SU-DHL-6 (cell line): ENCODE data around the gene GPR63.

Experiments
- H2AFZ ChIP-seq: fragments of 200-600 bp; sonication (generic); 2 replicates; pipeline ENCODE4 v1.6.1; 2014; ENCODE audit warnings: low read depth, mild to moderate bottlenecking, moderate library complexity, mixed read lengths, antibody characterized with exemption, low read length; ENCODE audit not compliant: severe bottlenecking
- H3F3A ChIP-seq: fragments of 200-600 bp; shearing (Covaris generic); 2 replicates; pipeline ENCODE4 v1.6.0; 2016; ENCODE audit warnings: antibody characterized with exemption, mild to moderate bottlenecking; ENCODE audit not compliant: insufficient read depth
- H3K27ac ChIP-seq: fragments of 200-600 bp; sonication (generic); 2 replicates; pipeline ENCODE4 v1.5.1; 2016; ENCODE audit warnings: low read depth, mild to moderate bottlenecking, low read length, moderate library complexity, mixed read lengths
- H3K27me3 ChIP-seq: fragments of 200-600 bp; sonication (generic), shearing (Covaris generic); 2 replicates; pipeline ENCODE4 v1.6.0; 2014; ENCODE audit warnings: mild to moderate bottlenecking, low read length
- H3K36me3 ChIP-seq: fragments of 200-600 bp; sonication (generic); 2 replicates; pipeline ENCODE4 v1.6.1; 2014; ENCODE audit warnings: mild to moderate bottlenecking, low read length, mixed read lengths
- H3K4me2 ChIP-seq: fragments of 300-600, 200-600 bp; shearing (Covaris generic), sonication (generic); 2 replicates; pipeline ENCODE4 v1.6.0; 2014; ENCODE audit warnings: low read length, low read depth, mild to moderate bottlenecking; ENCODE audit not compliant: poor library complexity, severe bottlenecking
- H3K4me3 ChIP-seq: fragments of 200-600 bp; sonication (generic); 2 replicates; pipeline ENCODE4 v1.5.1; 2014; ENCODE audit warnings: antibody characterized with exemption, low read length, mild to moderate bottlenecking, mixed read lengths; ENCODE audit not compliant: insufficient read depth, poor library complexity, severe bottlenecking
- H3K79me2 ChIP-seq: fragments of 200-600 bp; sonication (generic); 2 replicates; pipeline ENCODE4 v1.6.1; 2014; ENCODE audit warnings: mild to moderate bottlenecking, low read length, moderate library complexity; ENCODE audit not compliant: insufficient read depth
- H3K9ac ChIP-seq: fragments of 200-600 bp; sonication (generic); 2 replicates; pipeline ENCODE4 v1.7.0; 2014; ENCODE audit warnings: mild to moderate bottlenecking, low read length
- H3K9me2 ChIP-seq: fragments of 200-600 bp; sonication (generic); replicated peaks from 2 replicates; pipeline ENCODE4 v1.6.1; 2014; ENCODE audit warnings: low read length; ENCODE audit not compliant: insufficient read depth
- H3K9me3 ChIP-seq: fragments of 200-600 bp; sonication (generic); 2 replicates; pipeline ENCODE4 v1.6.1; 2014; ENCODE audit warnings: low read length, mixed read lengths; ENCODE audit not compliant: insufficient read depth
- H4K20me1 ChIP-seq: fragments of 200-600 bp; sonication (generic); 2 replicates; pipeline ENCODE4 v1.6.1; 2014; ENCODE audit warnings: low read depth, mild to moderate bottlenecking, antibody characterized with exemption, low read length, moderate library complexity, mixed read lengths
- CTCF ChIP-seq: fragments of 200-600 bp; sonication (generic); IDR thresholded peaks from one replicate; pipeline ENCODE4 v1.5.1; 2017; ENCODE audit warnings: antibody characterized with exemption, mild to moderate bottlenecking, low read length, moderate library complexity; ENCODE audit not compliant: insufficient read depth, poor library complexity, severe bottlenecking
- EZH2phosphoT487 ChIP-seq: fragments of 200-600 bp; sonication (generic), shearing (Covaris generic); conservative IDR thresholded peaks from 2 replicates; pipeline ENCODE4 v1.6.1; 2018; ENCODE audit warnings: mild to moderate bottlenecking, antibody characterized with exemption, low read length, moderate library complexity, mixed read lengths

The GPR63 gene

DNA sequence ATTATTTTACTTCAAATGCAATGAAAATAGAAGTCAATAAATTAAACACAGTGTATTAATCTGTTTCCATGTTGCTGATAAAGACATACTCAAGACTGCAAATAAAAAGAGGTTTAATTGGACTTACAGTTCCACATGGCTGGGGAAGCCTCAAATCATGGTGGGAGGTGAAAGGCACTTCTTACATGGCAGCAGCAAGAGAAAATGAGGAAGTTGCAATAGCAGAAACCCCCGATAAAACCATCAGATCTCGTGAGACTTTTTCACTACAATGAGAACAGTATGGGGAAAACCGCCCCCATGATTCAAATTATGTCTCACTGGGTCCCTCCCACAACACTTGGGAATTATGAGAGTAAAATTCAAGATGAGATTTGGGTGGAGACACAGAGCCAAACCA is 82.2 kb downstream of the GPR63 start:
- no peaks in the 10 kb centered on the region for H3K9me3 ChIP-seq
- TF ChIP-seq CTCF (no peak), EZH2phosphoT487 (no peak)

GRCh38 chr6:96749891-96750290 is 87.4 kb downstream of the GPR63 start:
- no peak overlapping the region for H3K4me2 ChIP-seq
- TF ChIP-seq EZH2phosphoT487 (no peak), CTCF (no peak)
- no peak overlapping the region for H3K4me3 ChIP-seq
- no peak overlapping the region for H3K9ac ChIP-seq
- no peak overlapping the region for H3K27ac ChIP-seq
- no peaks in the 10 kb centered on the region for H3K79me2 ChIP-seq
- no peak overlapping the region for H2AFZ ChIP-seq
- H3K9me2 ChIP-seq: no peaks in the 10 kb centered on the region
- no peaks in the 10 kb centered on the region for H3K27me3 ChIP-seq
- no peaks in the 10 kb centered on the region for H3F3A ChIP-seq
- H3K36me3 ChIP-seq: no peaks in the 10 kb centered on the region
- H3K9me3 ChIP-seq: no peaks in the 10 kb centered on the region
- no peaks in the 10 kb centered on the region for H4K20me1 ChIP-seq

More for the DNA sequence above, 82.2 kb downstream of the GPR63 start:
- Histone ChIP-seq H2AFZ (no peak overlapping the region), H3K27ac (no peak overlapping the region), H3F3A (no peaks in the 10 kb centered on the region), H3K4me3 (no peak overlapping the region), H3K36me3 (no peaks in the 10 kb centered on the region), H4K20me1 (no peaks in the 10 kb centered on the region), H3K4me2 (no peak overlapping the region), H3K27me3 (no peaks in the 10 kb centered on the region), H3K9ac (no peak overlapping the region), H3K9me2 (no peaks in the 10 kb centered on the region), H3K79me2 (no peaks in the 10 kb centered on the region)
